HFFc6 (cell line): Measurements from ENCODE around the gene ORAI2. TPM values are rescaled to one million over a fixed set of nuclear protein-coding genes. Genes with fewer than 3 reads are reported as not detected.
"Not testable (repeated sequence)": the region's sequence is repeated elsewhere in the genome, so short reads cannot be mapped to it uniquely, and the experiment has no call there.

ENCODE experiments used
- DNase-seq: peaks from one replicate; pipeline ENCODE4 v3.0.0-alpha.2; 2018
- H3K27ac Mint-ChIP-seq: 2 replicates; pipeline ENCODE4 v1.8.0; 2020; ENCODE audit warnings: mild to moderate bottlenecking, mixed read lengths
- H3K27me3 Mint-ChIP-seq: 2 replicates; pipeline ENCODE4 v1.8.0; 2021; ENCODE audit warnings: mild to moderate bottlenecking, moderate library complexity, mixed read lengths; ENCODE audit not compliant: insufficient read depth
- H3K36me3 Mint-ChIP-seq: 2 replicates; pipeline ENCODE4 v1.8.0; 2021; ENCODE audit warnings: low read depth, mixed read lengths
- H3K4me1 Mint-ChIP-seq: 2 replicates; pipeline ENCODE4 v1.8.0; 2020; ENCODE audit warnings: low read depth, mixed read lengths
- H3K4me3 Mint-ChIP-seq: 2 replicates; pipeline ENCODE4 v1.8.0; 2020; ENCODE audit warnings: mild to moderate bottlenecking, moderate library complexity, mixed read lengths
- H3K9me3 Mint-ChIP-seq: 2 replicates; pipeline ENCODE4 v1.8.0; 2020; ENCODE audit warnings: mild to moderate bottlenecking, mixed read lengths
- CTCF ChIP-seq: fragments of 200-600 bp; sonication (generic); IDR thresholded peaks from 2 replicates; pipeline ENCODE4 v1.5.0; 2021; ENCODE audit warnings: antibody characterized with exemption, mild to moderate bottlenecking
- total RNA-seq, 6 experiments: library from RNA; stranded (reverse); fragmentation: NEBNext Ultra II Directional; extraction: Animal tissue kit (Norgen Biotek cat#: 25700); gene quantifications; 2 replicates in 1 of 6; 3 replicates in 5 of 6; pipeline ENCODE4 v1.2.3, GENCODE V29; 2021

ORAI2 gene
- total RNA-seq, 6 experiments from 2014 or later, result 49.4 to 72.5 (median 54.9) TPM

- no peaks in the 10 kb centered on the region for H3K9me3 Mint-ChIP-seq
- H3K4me1 Mint-ChIP-seq, result peaks cover 8% of the 10 kb centered on the region
- H3K36me3 Mint-ChIP-seq, result no peaks in the 10 kb centered on the region
- DNase-seq, result no peak
- no peak overlapping the region for H3K4me3 Mint-ChIP-seq
- H3K27ac Mint-ChIP-seq, result no peak overlapping the region
- no peak for TF ChIP-seq CTCF
- peaks cover 4% of the 10 kb centered on the region for H3K27me3 Mint-ChIP-seq
Observed at GRCh38 chr7:102453319-102453718, 19.9 kb downstream of the ORAI2 start.

GRCh38 chr7:102454468-102454867 lies 21.1 kb downstream of the ORAI2 start:
- Mint-ChIP-seq H3K27ac (no peak overlapping the region), H3K27me3 (peaks cover 4% of the 10 kb centered on the region), H3K36me3 (no peaks in the 10 kb centered on the region), H3K4me1 (peaks cover 8% of the 10 kb centered on the region), H3K9me3 (no peaks in the 10 kb centered on the region), H3K4me3 (no peak overlapping the region)
- no peak for TF ChIP-seq CTCF
- no peak for DNase-seq

GRCh38 chr7:102454932-102455331 lies 21.6 kb downstream of the ORAI2 start:
- H3K4me3 Mint-ChIP-seq, DNase-seq, H3K9me3 Mint-ChIP-seq, H3K27ac Mint-ChIP-seq, H3K27me3 Mint-ChIP-seq, H3K4me1 Mint-ChIP-seq, H3K36me3 Mint-ChIP-seq: not testable (repeated sequence)

GRCh38 chr7:102455596-102455995 lies 22.2 kb downstream of the ORAI2 start:
- DNase-seq, result no peak
- Mint-ChIP-seq H3K36me3 (no peaks in the 10 kb centered on the region), H3K4me3 (no peak overlapping the region), H3K9me3 (no peaks in the 10 kb centered on the region), H3K27ac (no peak overlapping the region), H3K27me3 (peaks cover 4% of the 10 kb centered on the region), H3K4me1 (peaks cover 8% of the 10 kb centered on the region)
- no peak for TF ChIP-seq CTCF

- H3K9me3 Mint-ChIP-seq, result no peaks in the 10 kb centered on the region
- no peaks in the 10 kb centered on the region for H3K36me3 Mint-ChIP-seq
- peaks cover 4% of the 10 kb centered on the region for H3K27me3 Mint-ChIP-seq
- no peak overlapping the region for H3K4me3 Mint-ChIP-seq
- H3K27ac Mint-ChIP-seq, result peak overlapping the region; percentile 62
- peak; percentile 40 for DNase-seq
- peaks cover 8% of the 10 kb centered on the region for H3K4me1 Mint-ChIP-seq
- no peak for TF ChIP-seq CTCF
Observed at GRCh38 chr7:102456327-102456726, 23.0 kb downstream of the ORAI2 start.

GRCh38 chr7:102457352-102457924 lies 24.1 kb downstream of the ORAI2 start:
- Mint-ChIP-seq H3K27me3 (peaks cover 4% of the 10 kb centered on the region), H3K9me3 (no peaks in the 10 kb centered on the region), H3K36me3 (no peaks in the 10 kb centered on the region; the same call in 1 of the 2 replicates), H3K4me1 (peaks cover 9% of the 10 kb centered on the region), H3K27ac (peak overlapping the region; percentile 62; the same call in 1 of the 2 replicates), H3K4me3 (no peak overlapping the region)
- TF ChIP-seq CTCF, result no peak
- no peak for DNase-seq
